ENCODE results near the gene LRRC25. TPM values are rescaled to one million over a fixed set of nuclear protein-coding genes. Genes with fewer than 3 reads are reported as not detected.

The LRRC25 gene
- 0.06 TPM in 1 of 2 replicates, not detected in the other for total RNA-seq

DNA sequence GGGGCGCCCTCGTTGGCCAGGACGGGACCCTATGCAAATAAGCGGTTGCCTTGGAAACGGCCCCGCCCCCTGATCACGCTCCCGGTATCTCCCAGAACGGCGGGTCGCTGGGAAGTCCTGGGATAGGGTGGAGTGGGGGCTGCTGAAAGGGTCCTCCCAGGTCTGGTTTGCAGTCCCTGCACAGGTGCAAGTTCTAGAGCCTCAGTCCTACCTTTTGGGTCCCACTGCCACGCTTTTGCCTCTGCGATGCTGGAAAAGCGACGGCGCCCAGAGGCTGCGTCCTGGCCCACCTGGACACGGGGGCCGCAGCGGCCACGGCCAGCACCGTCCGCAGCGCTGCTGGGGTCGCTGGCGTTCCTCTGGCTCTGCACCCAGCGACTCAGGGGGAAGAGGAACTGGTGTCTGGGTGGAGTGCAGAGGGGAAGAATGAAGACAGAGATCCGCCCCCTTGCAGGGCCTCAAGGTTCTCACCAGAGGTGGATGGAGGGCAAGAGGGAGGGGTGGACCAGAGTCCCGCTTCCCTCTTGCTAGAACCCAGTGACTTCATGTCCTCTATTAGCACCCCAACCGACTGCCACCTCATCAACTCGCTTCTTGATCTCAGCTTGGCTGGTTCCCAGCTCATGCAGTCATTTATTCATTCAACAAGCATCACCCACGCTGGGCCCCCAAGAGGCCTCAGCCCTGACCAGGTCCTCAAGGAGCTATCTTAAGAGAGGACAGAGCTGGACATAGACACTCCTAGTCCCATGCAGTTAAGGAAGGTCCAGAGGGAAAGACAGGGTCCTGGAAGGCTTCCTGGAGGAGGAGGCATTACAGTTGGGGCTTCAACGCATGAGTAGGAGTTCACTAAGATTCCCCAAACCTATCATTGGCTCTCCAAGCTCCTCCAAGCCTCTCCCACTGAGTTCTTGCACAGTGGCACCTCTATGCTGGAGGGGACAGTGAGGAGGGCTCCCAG is at the start of gene LRRC25:
Gene LRRC25 (minus strand): TSS at position 381 of the 961 bp plus-strand sequence. CDS start 659 bp downstream, outside the sequence.
- H3K4me3 ChIP-seq (ENCODE audit: low read depth, low read length), result no peak within 1 kb of the TSS
- DNase-seq (ENCODE audit: low read depth), result no peak
- TF ChIP-seq, protein P1, sequence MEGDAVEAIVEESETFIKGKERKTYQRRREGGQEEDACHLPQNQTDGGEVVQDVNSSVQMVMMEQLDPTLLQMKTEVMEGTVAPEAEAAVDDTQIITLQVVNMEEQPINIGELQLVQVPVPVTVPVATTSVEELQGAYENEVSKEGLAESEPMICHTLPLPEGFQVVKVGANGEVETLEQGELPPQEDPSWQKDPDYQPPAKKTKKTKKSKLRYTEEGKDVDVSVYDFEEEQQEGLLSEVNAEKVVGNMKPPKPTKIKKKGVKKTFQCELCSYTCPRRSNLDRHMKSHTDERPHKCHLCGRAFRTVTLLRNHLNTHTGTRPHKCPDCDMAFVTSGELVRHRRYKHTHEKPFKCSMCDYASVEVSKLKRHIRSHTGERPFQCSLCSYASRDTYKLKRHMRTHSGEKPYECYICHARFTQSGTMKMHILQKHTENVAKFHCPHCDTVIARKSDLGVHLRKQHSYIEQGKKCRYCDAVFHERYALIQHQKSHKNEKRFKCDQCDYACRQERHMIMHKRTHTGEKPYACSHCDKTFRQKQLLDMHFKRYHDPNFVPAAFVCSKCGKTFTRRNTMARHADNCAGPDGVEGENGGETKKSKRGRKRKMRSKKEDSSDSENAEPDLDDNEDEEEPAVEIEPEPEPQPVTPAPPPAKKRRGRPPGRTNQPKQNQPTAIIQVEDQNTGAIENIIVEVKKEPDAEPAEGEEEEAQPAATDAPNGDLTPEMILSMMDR (conservative IDR thresholded peaks at IDR 0.05; ENCODE audit: low read depth, low read length), result no peak

DNA sequence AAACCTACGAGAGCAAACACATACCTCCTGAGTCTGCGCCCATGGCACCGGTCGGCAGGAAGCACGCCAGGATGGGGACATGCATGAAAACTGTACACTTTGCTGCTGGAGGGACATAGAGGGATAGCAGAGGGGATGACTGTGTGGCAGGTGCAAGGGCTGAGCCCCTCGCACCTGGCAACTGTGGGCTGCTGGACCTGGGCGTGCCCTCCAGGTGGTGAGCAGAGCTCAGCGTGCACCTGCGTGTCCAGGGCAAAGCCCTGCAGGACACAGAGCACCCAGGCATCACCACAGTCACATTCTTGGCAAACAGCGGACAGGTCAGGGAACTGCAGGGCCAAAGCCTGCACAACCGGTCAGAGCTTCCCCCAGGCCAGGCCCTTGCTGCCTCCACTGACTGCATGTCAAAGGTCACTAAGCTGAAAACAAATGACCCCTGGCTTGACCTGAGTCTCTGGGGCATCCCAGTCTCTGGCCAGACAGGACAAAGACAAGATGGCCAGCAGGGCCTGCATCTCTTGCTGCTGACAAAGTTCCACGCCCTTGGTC is 49.5 kb upstream of the LRRC25 start:
- TF ChIP-seq, protein P1 (conservative IDR thresholded peaks at IDR 0.05; ENCODE audit: low read depth, low read length), result no peak
- DNase-seq (ENCODE audit: low read depth), result no peak

DNA sequence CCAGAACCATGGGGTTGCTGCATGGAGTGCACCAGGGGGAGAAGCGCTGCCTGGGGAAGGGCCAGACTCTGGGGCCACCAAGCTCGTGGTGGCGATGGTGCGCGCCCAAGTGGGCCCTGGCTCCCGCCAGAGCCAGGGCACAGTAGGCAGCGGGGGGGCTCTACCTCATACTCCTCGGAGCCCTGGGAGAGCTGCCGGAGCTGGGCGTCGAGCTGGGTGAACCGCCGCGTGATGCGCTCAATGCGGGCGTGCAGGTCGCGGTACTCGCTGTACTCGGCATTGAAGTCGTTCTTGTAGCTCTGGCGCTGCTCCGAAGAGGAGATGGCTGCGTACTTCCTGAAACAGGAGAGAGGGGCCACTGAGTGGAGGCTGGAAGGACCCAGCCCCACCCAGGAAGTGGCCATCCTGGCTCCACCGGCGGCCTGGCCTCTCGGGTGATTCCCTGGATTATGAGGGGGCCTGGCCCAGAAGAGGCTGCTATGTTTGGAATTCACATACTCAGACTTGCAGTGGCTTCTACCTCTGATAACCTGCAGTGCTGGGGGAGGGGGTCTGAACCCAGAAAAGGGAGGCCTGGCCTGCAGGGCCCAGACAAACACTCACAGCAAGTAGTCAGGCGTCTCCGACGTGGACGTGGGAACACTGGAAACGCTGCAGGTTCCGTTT is 48.9 kb upstream of the LRRC25 start:
- no peak overlapping the region for H3K4me3 ChIP-seq (ENCODE audit: low read depth, low read length)
- TF ChIP-seq, protein P1 (conservative IDR thresholded peaks at IDR 0.05; ENCODE audit: low read depth, low read length), result no peak
- DNase-seq (ENCODE audit: low read depth), result no peak

More for the DNA sequence above, 49.5 kb upstream of the LRRC25 start:
- H3K4me3 ChIP-seq (ENCODE audit: low read depth, low read length), result no peak overlapping the region

DNA sequence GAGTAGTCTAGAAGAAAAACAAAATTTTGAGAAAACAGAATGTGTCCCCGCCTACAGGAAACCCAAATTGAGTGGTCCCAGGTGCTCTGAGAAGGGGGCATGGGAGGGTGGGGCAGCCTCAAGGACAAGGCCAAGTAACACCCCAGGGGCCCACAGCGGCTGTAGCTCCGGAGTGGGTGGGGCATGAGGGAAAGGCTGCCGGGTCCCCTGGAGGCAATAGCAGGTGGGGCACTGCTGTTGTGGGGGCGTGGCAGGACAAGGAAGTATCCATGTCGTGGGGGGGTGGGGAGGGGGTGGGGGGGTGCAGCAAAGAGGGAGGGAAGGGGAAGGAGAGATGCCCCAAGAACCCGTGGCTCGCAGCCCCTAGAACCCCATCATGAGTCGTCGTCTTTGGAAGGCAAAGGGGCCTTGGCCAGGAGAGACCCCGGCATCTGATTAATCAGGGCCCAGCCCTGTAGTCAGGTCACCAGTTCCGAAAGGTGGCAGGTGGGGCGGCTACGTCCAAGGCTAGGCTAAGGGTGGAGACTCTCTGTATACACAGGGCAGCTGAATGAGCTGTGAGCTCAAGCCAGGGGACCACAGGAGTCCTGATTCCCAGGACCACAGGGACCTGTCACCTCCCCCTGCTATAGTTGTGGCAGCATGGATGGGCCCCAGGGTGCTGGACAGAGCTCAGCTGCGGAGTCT is 48.0 kb upstream of the LRRC25 start:
- DNase-seq (ENCODE audit: low read depth), result no peak
- TF ChIP-seq, protein P1 (conservative IDR thresholded peaks at IDR 0.05; ENCODE audit: low read depth, low read length), result no peak
- H3K4me3 ChIP-seq (ENCODE audit: low read depth, low read length), result no peak overlapping the region

DNA sequence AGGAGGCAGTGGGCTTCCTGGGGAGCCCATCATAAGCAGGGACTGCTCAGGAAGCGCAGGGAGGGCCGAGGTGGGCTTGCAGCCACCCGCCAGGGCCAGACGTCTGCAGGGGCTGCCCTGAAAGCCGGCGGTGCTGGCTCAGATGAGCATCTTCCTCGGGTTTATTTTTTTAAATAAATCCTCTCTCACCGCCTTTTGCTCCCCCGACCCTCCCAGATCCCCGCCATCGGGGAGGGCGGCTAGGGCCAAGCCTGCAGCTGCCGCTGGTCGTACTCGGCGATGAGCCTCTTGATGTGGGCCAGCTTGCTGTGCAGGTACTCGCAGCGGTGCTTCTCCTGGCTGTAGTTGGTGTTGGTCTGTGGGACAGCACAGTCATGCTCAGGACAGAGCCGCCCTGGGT is 47.1 kb upstream of the LRRC25 start:
- DNase-seq (ENCODE audit: low read depth), result no peak
- TF ChIP-seq, protein P1 (conservative IDR thresholded peaks at IDR 0.05; ENCODE audit: low read depth, low read length), result no peak
- H3K4me3 ChIP-seq (ENCODE audit: low read depth, low read length), result no peak overlapping the region

DNA sequence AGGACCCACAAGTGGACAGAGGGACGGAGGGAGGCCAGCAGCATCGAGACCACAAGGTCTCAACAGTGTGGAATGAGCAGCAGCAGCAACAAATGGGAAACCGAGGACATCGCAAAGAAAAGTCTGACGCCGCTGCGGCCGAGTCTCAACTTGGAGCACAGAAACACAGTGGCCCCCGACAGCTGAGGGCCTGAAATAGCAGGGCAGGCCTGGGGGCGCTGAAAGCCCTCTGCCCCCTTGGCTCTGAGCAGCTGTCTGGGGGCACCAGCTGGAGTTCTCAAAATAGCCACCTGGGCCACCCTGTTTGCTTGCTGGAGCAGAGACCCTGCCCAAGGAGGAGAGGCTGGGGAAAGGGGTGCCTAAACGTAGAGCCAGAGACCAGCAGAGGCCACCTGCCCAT is 46.4 kb upstream of the LRRC25 start:
- H3K4me3 ChIP-seq (ENCODE audit: low read depth, low read length), result no peak overlapping the region
- TF ChIP-seq, protein P1 (conservative IDR thresholded peaks at IDR 0.05; ENCODE audit: low read depth, low read length), result no peak
- DNase-seq (ENCODE audit: low read depth), result no peak

Measured in epithelial cell of proximal tubule (primary cell).